Mucosa of descending colon (tissue), 3 donors: Measurements from ENCODE around the gene IL31RA. TPM values are rescaled to one million over a fixed set of nuclear protein-coding genes. Genes with fewer than 3 reads are reported as not detected.
A peak's percentile ranks its signal among the peaks of the same experiment; 100 is the strongest.
"Not testable (repeated sequence)": the region's sequence is repeated elsewhere in the genome, so short reads cannot be mapped to it uniquely, and the experiment has no call there.

Experiments used
- ATAC-seq: fragments of 200-7000 bp; cut with Tn5 transposase; one replicate; pipeline ENCODE4 v1.9.1; 2020; ENCODE audit warnings: mild to moderate bottlenecking, moderate library complexity
- DNase-seq, 3 donors: peaks; one replicate each; pipeline ENCODE4 v3.0.0-alpha.2; 2020
- H3K36me3 ChIP-seq: fragments of 200-600 bp; one replicate; pipeline ENCODE4 v1.8.0; 2021; ENCODE audit warnings: low read depth, mild to moderate bottlenecking
- H3K4me1 ChIP-seq: fragments of 200-600 bp; one replicate; pipeline ENCODE4 v1.8.0; 2021; ENCODE audit warnings: low read depth, mild to moderate bottlenecking
- H3K4me3 ChIP-seq: fragments of 200-600 bp; one replicate; pipeline ENCODE4 v1.8.0; 2021; ENCODE audit warnings: mild to moderate bottlenecking
- H3K9me3 ChIP-seq: fragments of 200-600 bp; one replicate; pipeline ENCODE4 v1.8.0; 2021; ENCODE audit warnings: mild to moderate bottlenecking
- CTCF ChIP-seq: fragments of 200-600 bp; IDR thresholded peaks from one replicate; pipeline ENCODE4 v1.8.0; 2022; ENCODE audit warnings: antibody characterized with exemption, mild to moderate bottlenecking
- intact Hi-C, 2 donors: fragments of 100-400 bp; cut with DNase I in 1 of 2; cut with micrococcal nuclease in 1 of 2; formaldehyde crosslinking; loops; one replicate each; pipeline versions ENCODE4 v1.11.0 to v1.11.1; 2022; cut with DNase I, micrococcal nuclease
- total RNA-seq, 3 donors: library from RNA; stranded (reverse); fragmentation: NEBNext Ultra II Directional in 2 of 3; extraction: Animal tissue kit (Norgen Biotek cat#: 25700) in 2 of 3; gene quantifications; one replicate each; pipeline versions ENCODE4 v1.2.1 to v1.2.4, GENCODE V29; 2021 to 2023
- donor health status: DM: no; HTN: no; CAD: no; lungs with moderate emphysema.
- donor health status: DM: no; HTN: no; CAD: no.
- donor health status: DM: no; HTN: yes; CAD: no.

IL31RA gene
- total RNA-seq, 3 donors from 2014 or later, result 0.12 TPM; not detected in 2

- H3K36me3 ChIP-seq, result no peaks in the 10 kb centered on the region
- DNase-seq (no peak), ATAC-seq (no peak)
- intact Hi-C loops, result no loop called here
- TF ChIP-seq CTCF, result no peak
- no peaks in the 10 kb centered on the region for H3K4me1 ChIP-seq
- H3K4me3 ChIP-seq, result no peak overlapping the region
- H3K9me3 ChIP-seq, result no peaks in the 10 kb centered on the region
These were observed 82.4 kb downstream of the IL31RA start for GRCh38 chr5:55933377-55934114.

GRCh38 chr5:55934115-55934613 is 83.0 kb downstream of the IL31RA start:
- Histone ChIP-seq H3K4me1 (no peaks in the 10 kb centered on the region), H3K36me3 (no peaks in the 10 kb centered on the region), H3K9me3 (no peaks in the 10 kb centered on the region), H3K4me3 (no peak overlapping the region)
- TF ChIP-seq CTCF, result no peak
- intact Hi-C loops, result no loop called here
- ATAC-seq (peak; percentile 54), DNase-seq (no peak)

GRCh38 chr5:55934720-55935119 is 83.6 kb downstream of the IL31RA start:
- DNase-seq (no peak), ATAC-seq (no peak)
- no peak for TF ChIP-seq CTCF
- Histone ChIP-seq H3K4me3 (no peak overlapping the region), H3K9me3 (no peaks in the 10 kb centered on the region), H3K4me1 (no peaks in the 10 kb centered on the region), H3K36me3 (no peaks in the 10 kb centered on the region)
- intact Hi-C loops, result no loop called here

GRCh38 chr5:55935371-55935770 is 84.2 kb downstream of the IL31RA start:
- no peaks in the 10 kb centered on the region for H3K4me1 ChIP-seq
- no peak for TF ChIP-seq CTCF
- no peaks in the 10 kb centered on the region for H3K36me3 ChIP-seq
- no peak overlapping the region for H3K4me3 ChIP-seq
- intact Hi-C loops, result no loop called here
- H3K9me3 ChIP-seq, result no peaks in the 10 kb centered on the region
- no peak for DNase-seq
- ATAC-seq, result no peak

- intact Hi-C loops, result loop anchor here in 1 of 2 donors (2.0 kb wide), 1 partner anchor 265 kb away; no protein-coding TSS in a partner anchor
- ATAC-seq, result peak; percentile 88
- no peaks in the 10 kb centered on the region for H3K36me3 ChIP-seq
These were observed 85.0 kb downstream of the IL31RA start for GRCh38 chr5:55936100-55936693.

GRCh38 chr5:55937598-55937997 is 86.4 kb downstream of the IL31RA start:
- H3K9me3 ChIP-seq, H3K4me3 ChIP-seq, ATAC-seq, H3K4me1 ChIP-seq, DNase-seq, H3K36me3 ChIP-seq: not testable (repeated sequence)
- intact Hi-C loops, result loop anchor here in 1 of 2 donors (2.0 kb wide), 1 partner anchor 263 kb away; no protein-coding TSS in a partner anchor

More at GRCh38 chr5:55936100-55936693, 85.0 kb downstream of the IL31RA start:
- Histone ChIP-seq H3K4me1 (no peaks in the 10 kb centered on the region), H3K4me3 (no peak overlapping the region), H3K9me3 (no peaks in the 10 kb centered on the region)
- peak; percentile 76 to 89 (median 83) for DNase-seq
- peak; percentile 63 for TF ChIP-seq CTCF

- H3K36me3 ChIP-seq, ATAC-seq, H3K4me1 ChIP-seq, H3K9me3 ChIP-seq, DNase-seq, intact Hi-C loops, H3K4me3 ChIP-seq: not testable (repeated sequence)
These were observed 90.0 kb downstream of the IL31RA start for GRCh38 chr5:55941154-55941553.
